Ishikawa (cell line): Measurements from ENCODE around the gene PCDH1.

Experiments used
- CEBPB ChIP-seq: IDR thresholded peaks from 2 replicates; pipeline ENCODE4 v1.6.1; 2012
- CREB1 ChIP-seq: IDR thresholded peaks from 2 replicates; pipeline ENCODE4 v1.6.1; 2012; ENCODE audit warnings: low read depth
- EGR1 ChIP-seq: IDR thresholded peaks from 2 replicates; pipeline ENCODE4 v1.6.1; 2012
- EP300 ChIP-seq: IDR thresholded peaks from 2 replicates; pipeline ENCODE4 v1.6.1; 2012; ENCODE audit warnings: borderline replicate concordance
- FOXM1 ChIP-seq: IDR thresholded peaks from 2 replicates; pipeline ENCODE4 v1.6.1; 2012; ENCODE audit warnings: low read depth, borderline replicate concordance
- NFIC ChIP-seq: IDR thresholded peaks from 2 replicates; pipeline ENCODE4 v1.6.1; 2012
- RAD21 ChIP-seq: IDR thresholded peaks from 2 replicates; pipeline ENCODE4 v1.6.1; 2012; ENCODE audit warnings: low read depth
- REST ChIP-seq: IDR thresholded peaks from 2 replicates; pipeline ENCODE4 v1.6.1; 2012; ENCODE audit warnings: low read depth, mild to moderate bottlenecking
- TAF1 ChIP-seq: IDR thresholded peaks from 2 replicates; pipeline ENCODE4 v1.6.1; 2012; ENCODE audit warnings: low read depth, mild to moderate bottlenecking
- TCF12 ChIP-seq: IDR thresholded peaks from 2 replicates; pipeline ENCODE4 v1.6.1; 2012; ENCODE audit warnings: low read depth
- TEAD4 ChIP-seq: IDR thresholded peaks from 2 replicates; pipeline ENCODE4 v1.6.1; 2012
- YY1 ChIP-seq: IDR thresholded peaks from 2 replicates; pipeline ENCODE4 v1.6.1; 2012; ENCODE audit warnings: low read depth
- ZBTB7A ChIP-seq: IDR thresholded peaks from 2 replicates; pipeline ENCODE4 v1.6.1; 2012; ENCODE audit warnings: low read depth
- TF ChIP-seq, protein P1 (sequence below): IDR thresholded peaks from 2 replicates; pipeline ENCODE4 v1.6.1; 2012
- TF ChIP-seq, protein P2 (sequence below): IDR thresholded peaks from 2 replicates; pipeline ENCODE4 v1.6.1; 2012

Gene PCDH1

DNA sequence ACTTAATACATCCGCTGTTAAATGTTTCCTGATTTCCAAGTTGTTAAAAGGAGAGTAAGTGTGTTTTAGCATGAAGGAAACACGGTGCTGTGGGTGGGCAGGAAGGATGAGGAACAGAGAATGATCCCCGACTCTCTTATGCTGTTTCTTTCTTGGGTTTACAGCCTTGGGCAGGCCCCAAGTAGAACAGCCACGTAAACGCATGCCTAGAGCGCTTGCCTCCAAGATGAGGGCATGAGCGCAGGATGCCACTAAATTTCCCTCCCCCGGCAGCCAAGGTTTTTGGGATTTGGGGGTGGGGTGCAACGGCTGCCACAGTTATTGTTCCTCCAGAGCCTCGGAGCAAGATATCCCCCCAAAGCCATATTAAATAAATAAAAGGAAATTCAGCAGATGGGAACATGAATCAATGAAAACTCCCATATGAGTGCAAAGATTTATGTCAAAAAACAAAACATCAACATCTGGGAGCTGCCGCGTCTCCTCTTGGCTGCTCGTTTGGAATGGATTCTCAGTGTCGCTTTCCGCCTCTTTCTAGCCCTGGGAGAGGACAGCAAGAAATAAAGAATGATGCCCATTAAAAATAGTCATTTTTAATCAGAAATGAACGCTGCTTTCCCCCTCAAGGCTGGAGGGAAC lies 35.5 kb upstream of the PCDH1 start:
- no peak for TF ChIP-seq TCF12
- no peak for TF ChIP-seq EP300
- no peak for TF ChIP-seq TEAD4
- TF ChIP-seq REST = no peak
- TF ChIP-seq, protein P1, sequence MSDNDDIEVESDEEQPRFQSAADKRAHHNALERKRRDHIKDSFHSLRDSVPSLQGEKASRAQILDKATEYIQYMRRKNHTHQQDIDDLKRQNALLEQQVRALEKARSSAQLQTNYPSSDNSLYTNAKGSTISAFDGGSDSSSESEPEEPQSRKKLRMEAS = no peak
- no peak for TF ChIP-seq TAF1
- no peak for TF ChIP-seq RAD21
- TF ChIP-seq FOXM1 = no peak
- no peak for TF ChIP-seq CREB1
- no peak for TF ChIP-seq CEBPB
- TF ChIP-seq, protein P2, sequence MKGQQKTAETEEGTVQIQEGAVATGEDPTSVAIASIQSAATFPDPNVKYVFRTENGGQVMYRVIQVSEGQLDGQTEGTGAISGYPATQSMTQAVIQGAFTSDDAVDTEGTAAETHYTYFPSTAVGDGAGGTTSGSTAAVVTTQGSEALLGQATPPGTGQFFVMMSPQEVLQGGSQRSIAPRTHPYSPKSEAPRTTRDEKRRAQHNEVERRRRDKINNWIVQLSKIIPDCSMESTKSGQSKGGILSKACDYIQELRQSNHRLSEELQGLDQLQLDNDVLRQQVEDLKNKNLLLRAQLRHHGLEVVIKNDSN = no peak

DNA sequence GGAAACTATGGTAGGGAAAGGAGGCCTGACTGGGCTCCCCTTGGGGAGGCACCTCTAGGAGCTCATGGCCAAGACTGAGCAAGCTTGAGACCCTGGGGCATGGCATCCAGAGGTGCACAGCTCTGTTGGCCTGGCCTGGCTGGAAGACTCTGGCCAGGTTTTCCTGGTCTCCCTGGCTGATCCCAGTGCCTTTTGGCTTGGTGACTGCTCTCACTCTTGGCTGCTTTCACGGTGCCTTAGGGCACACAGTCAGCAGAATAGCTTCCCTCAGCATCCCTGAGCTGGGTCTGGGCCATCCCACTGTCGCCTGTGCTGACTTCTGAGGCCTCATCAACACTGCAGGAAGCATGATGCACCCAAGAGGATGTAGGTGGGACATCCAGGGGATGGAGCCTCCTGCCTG lies 32.1 kb upstream of the PCDH1 start:
- TF ChIP-seq NFIC (no peak), ZBTB7A (no peak), YY1 (no peak), TAF1 (no peak), EP300 (no peak), REST (no peak), TEAD4 (no peak), EGR1 (no peak), RAD21 (no peak), CEBPB (no peak), CREB1 (no peak), FOXM1 (no peak), TCF12 (no peak)
- TF ChIP-seq, protein P2 = no peak
- TF ChIP-seq, protein P1 = no peak

- no peak for TF ChIP-seq EP300
- no peak for TF ChIP-seq NFIC
- TF ChIP-seq TEAD4 = no peak
- no peak for TF ChIP-seq EGR1
- TF ChIP-seq RAD21 = no peak
- TF ChIP-seq ZBTB7A = no peak
- TF ChIP-seq YY1 = no peak
- no peak for TF ChIP-seq TCF12
- no peak for TF ChIP-seq TAF1
- no peak for TF ChIP-seq CEBPB
- TF ChIP-seq CREB1 = no peak
- TF ChIP-seq, protein P1 = no peak
- TF ChIP-seq REST = no peak
- no peak for TF ChIP-seq FOXM1
- TF ChIP-seq, protein P2 = no peak
Measured at GRCh38 chr5:141909212-141909611, 31.0 kb upstream of the PCDH1 start.
